GM10248 (cell line): ENCODE data around the gene NKD1.

Experiments used
- CTCF ChIA-PET: fragments of 300-600 bp; sonication (Branson Sonifier 250); formaldehyde crosslinking; extraction: SDS; loops from one replicate; lab custom pipeline; 2021; ENCODE audit warnings: antibody characterized with exemption; lab: Yijun Ruan, JAX
- POLR2A ChIA-PET: fragments of 350-650 bp; sonication (Branson Sonifier 250); formaldehyde crosslinking; extraction: SDS; loops from one replicate; lab custom pipeline; 2020; ENCODE audit warnings: antibody characterized with exemption; lab: Yijun Ruan, JAX
- DNase-seq: peaks from one replicate; pipeline ENCODE4 v3.0.0; 2012; ENCODE audit errors: extremely low spot score
- CTCF ChIP-seq: IDR thresholded peaks from 2 replicates; pipeline ENCODE4 v1.5.1; 2012; ENCODE audit warnings: mild to moderate bottlenecking, low read depth; ENCODE audit errors: extremely low read depth, missing control alignments, control extremely low read depth

Gene NKD1

GRCh38 chr16:50519001-50519400 lies 29.2 kb upstream of the NKD1 start:
- no peak for DNase-seq
- TF ChIP-seq CTCF: no peak
- ChIA-PET POLR2A (no interaction called here), CTCF (interaction anchor here (0.7 to 5.7 kb wide), 3 partner anchors 9 to 146 kb away, joined by 3 to 27 read pairs (median 4); no protein-coding TSS in a partner anchor)

GRCh38 chr16:50519602-50520001 lies 28.6 kb upstream of the NKD1 start:
- ChIA-PET POLR2A (no interaction called here), CTCF (interaction anchor here (0.7 to 5.7 kb wide), 3 partner anchors 10 to 146 kb away, joined by 3 to 27 read pairs (median 4); no protein-coding TSS in a partner anchor)
- TF ChIP-seq CTCF: no peak
- no peak for DNase-seq

- no peak for DNase-seq
- no peak for TF ChIP-seq CTCF
- POLR2A ChIA-PET: no interaction called here
- CTCF ChIA-PET: interaction anchor here (0.8 to 5.7 kb wide), 3 partner anchors 10 to 144 kb away, joined by 3 to 27 read pairs (median 4); no protein-coding TSS in a partner anchor
These were observed 27.5 kb upstream of the NKD1 start for GRCh38 chr16:50520451-50521245.

- ChIA-PET CTCF (interaction anchor here (2.1 to 5.7 kb wide), 2 partner anchors 11 to 285 kb away, joined by 7 to 27 read pairs; no protein-coding TSS in a partner anchor), POLR2A (no interaction called here)
- no peak for TF ChIP-seq CTCF
- no peak for DNase-seq
These were observed 26.8 kb upstream of the NKD1 start for GRCh38 chr16:50521246-50521900.

GRCh38 chr16:50522324-50522723 lies 25.9 kb upstream of the NKD1 start:
- ChIA-PET POLR2A (no interaction called here), CTCF (interaction anchor here (1.3 to 5.7 kb wide), 3 partner anchors 12 to 284 kb away, joined by 3 to 27 read pairs (median 7); no protein-coding TSS in a partner anchor)
- TF ChIP-seq CTCF: no peak
- no peak for DNase-seq

- ChIA-PET CTCF (interaction anchor here (1.3 to 2.1 kb wide), 4 partner anchors 13 to 283 kb away, joined by 3 to 7 read pairs (median 4); no protein-coding TSS in a partner anchor), POLR2A (interaction anchor here (0.7 kb wide), 1 partner anchor 68 kb away, joined by 4 read pairs; no protein-coding TSS in a partner anchor)
- DNase-seq: no peak
- no peak for TF ChIP-seq CTCF
These were observed 24.5 kb upstream of the NKD1 start for GRCh38 chr16:50523710-50524109.
